ENCODE data around the gene SERGEF. TPM values are rescaled to one million over a fixed set of nuclear protein-coding genes. Genes with fewer than 3 reads are reported as not detected.

The SERGEF gene
- total RNA-seq, 1 donor from 2014 or later = 24.0 TPM

GRCh38 chr11:17894929-17895658 lies 117.8 kb downstream of the SERGEF start:
- TF ChIP-seq, protein P1, sequence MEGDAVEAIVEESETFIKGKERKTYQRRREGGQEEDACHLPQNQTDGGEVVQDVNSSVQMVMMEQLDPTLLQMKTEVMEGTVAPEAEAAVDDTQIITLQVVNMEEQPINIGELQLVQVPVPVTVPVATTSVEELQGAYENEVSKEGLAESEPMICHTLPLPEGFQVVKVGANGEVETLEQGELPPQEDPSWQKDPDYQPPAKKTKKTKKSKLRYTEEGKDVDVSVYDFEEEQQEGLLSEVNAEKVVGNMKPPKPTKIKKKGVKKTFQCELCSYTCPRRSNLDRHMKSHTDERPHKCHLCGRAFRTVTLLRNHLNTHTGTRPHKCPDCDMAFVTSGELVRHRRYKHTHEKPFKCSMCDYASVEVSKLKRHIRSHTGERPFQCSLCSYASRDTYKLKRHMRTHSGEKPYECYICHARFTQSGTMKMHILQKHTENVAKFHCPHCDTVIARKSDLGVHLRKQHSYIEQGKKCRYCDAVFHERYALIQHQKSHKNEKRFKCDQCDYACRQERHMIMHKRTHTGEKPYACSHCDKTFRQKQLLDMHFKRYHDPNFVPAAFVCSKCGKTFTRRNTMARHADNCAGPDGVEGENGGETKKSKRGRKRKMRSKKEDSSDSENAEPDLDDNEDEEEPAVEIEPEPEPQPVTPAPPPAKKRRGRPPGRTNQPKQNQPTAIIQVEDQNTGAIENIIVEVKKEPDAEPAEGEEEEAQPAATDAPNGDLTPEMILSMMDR (IDR thresholded peaks at IDR 0.05) = no peak
- no peak for DNase-seq (ENCODE audit: extremely low spot score, unreplicated experiment)
- H3K27ac Mint-ChIP-seq (ENCODE audit: unreplicated experiment) = no peak overlapping the region
- no peaks in the 10 kb centered on the region for H3K36me3 Mint-ChIP-seq (ENCODE audit: unreplicated experiment)
- H3K27me3 Mint-ChIP-seq (ENCODE audit: unreplicated experiment) = no peaks in the 10 kb centered on the region
- H3K4me3 Mint-ChIP-seq (ENCODE audit: unreplicated experiment) = no peak overlapping the region
- peaks cover 2% of the 10 kb centered on the region for H3K4me1 Mint-ChIP-seq (ENCODE audit: unreplicated experiment)
- no peaks in the 10 kb centered on the region for H3K9me3 Mint-ChIP-seq (ENCODE audit: unreplicated experiment)

DNA sequence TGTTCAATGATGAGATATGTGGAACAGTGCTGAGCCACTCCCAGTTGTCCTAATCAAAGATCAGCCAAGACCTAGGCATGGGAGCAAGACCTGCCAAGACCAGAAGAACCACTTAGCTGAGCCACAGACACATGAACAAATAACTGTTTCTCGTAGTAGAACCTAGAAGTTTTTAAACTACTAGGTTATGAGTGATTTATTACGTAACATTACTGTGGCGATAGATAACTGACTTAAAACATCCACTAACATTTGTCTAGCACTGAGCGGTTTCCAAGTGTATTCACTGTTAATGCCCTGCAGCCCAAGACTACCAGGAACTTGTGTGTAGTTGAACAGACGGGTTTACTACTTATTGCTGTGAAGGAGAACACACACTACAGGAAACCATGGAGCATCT lies 120.4 kb downstream of the SERGEF start:
- Mint-ChIP-seq H3K27me3 (ENCODE audit: unreplicated experiment) (no peaks in the 10 kb centered on the region), H3K36me3 (ENCODE audit: unreplicated experiment) (no peaks in the 10 kb centered on the region), H3K27ac (ENCODE audit: unreplicated experiment) (no peak overlapping the region), H3K9me3 (ENCODE audit: unreplicated experiment) (no peaks in the 10 kb centered on the region), H3K4me3 (ENCODE audit: unreplicated experiment) (no peak overlapping the region), H3K4me1 (ENCODE audit: unreplicated experiment) (peaks cover 3% of the 10 kb centered on the region)
- DNase-seq (ENCODE audit: extremely low spot score, unreplicated experiment) = no peak
- TF ChIP-seq, protein P1 (IDR thresholded peaks at IDR 0.05) = no peak

DNA sequence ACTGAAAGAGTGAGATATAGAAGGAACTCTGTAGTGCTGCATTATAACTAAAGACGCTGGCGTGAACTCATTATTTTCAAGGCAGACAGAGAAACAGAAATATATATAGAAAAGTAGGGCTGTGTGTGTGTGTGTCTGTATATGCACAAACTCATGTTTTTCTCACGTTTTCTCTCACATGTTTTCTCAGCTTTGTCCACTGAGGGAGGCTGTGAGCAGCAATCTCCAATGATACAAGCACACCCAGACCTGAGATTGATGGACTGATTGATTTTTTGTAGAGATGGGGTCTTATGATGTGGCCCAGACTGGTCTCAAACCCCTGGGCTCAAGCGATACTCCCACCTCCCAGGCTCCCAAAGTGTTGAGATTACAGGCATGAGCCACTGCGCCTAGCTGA lies 122.5 kb downstream of the SERGEF start:
- Mint-ChIP-seq H3K9me3 (ENCODE audit: unreplicated experiment) (no peaks in the 10 kb centered on the region), H3K27ac (ENCODE audit: unreplicated experiment) (no peak overlapping the region), H3K36me3 (ENCODE audit: unreplicated experiment) (no peaks in the 10 kb centered on the region), H3K4me3 (ENCODE audit: unreplicated experiment) (no peak overlapping the region), H3K4me1 (ENCODE audit: unreplicated experiment) (peaks cover 3% of the 10 kb centered on the region), H3K27me3 (ENCODE audit: unreplicated experiment) (no peaks in the 10 kb centered on the region)
- no peak for DNase-seq (ENCODE audit: extremely low spot score, unreplicated experiment)
- TF ChIP-seq, protein P1 (IDR thresholded peaks at IDR 0.05) = peak; percentile 13

DNA sequence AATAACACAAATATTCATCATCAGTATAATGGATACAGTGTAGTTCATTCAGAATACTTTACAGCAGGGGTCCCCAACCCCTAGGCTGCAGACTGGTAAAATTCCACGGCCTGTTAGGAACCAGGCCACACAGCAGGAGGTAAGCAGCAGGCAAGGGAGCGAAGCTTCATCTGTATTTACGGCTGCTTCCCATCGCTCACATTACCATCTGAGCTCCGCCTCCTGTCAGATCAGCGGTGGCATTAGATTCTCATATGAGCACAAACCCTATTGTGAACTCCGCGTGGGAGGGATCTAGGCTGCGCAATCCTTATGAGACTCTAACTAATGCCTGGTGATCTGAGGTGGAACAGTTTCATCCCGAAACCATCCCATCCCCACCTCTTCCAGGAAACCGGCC lies 125.1 kb downstream of the SERGEF start:
- H3K4me1 Mint-ChIP-seq (ENCODE audit: unreplicated experiment) = peaks cover 3% of the 10 kb centered on the region
- no peaks in the 10 kb centered on the region for H3K36me3 Mint-ChIP-seq (ENCODE audit: unreplicated experiment)
- H3K27ac Mint-ChIP-seq (ENCODE audit: unreplicated experiment) = no peak overlapping the region
- TF ChIP-seq, protein P1 (IDR thresholded peaks at IDR 0.05) = no peak
- no peak for DNase-seq (ENCODE audit: extremely low spot score, unreplicated experiment)
- H3K27me3 Mint-ChIP-seq (ENCODE audit: unreplicated experiment) = no peaks in the 10 kb centered on the region
- no peak overlapping the region for H3K4me3 Mint-ChIP-seq (ENCODE audit: unreplicated experiment)
- H3K9me3 Mint-ChIP-seq (ENCODE audit: unreplicated experiment) = no peaks in the 10 kb centered on the region

DNA sequence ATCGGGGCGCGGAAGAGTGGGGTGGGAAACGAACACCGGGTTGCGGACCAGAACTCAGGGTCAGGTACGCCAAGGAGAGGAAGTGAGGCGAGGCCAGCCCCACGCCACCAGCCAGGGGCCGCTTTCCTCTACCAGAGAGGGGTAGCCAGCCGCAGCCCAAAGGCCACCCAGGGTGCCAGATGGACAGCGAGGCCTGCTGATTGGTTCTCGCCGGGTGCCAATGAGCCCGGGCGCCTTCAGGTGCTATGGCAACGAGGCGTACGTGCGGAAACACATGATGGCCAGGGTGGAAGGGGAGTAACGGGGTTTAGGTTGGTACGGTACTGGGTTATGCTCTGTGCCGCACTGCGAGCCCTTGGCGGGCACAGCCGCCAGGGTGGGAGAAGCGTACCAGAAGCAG lies 128.9 kb downstream of the SERGEF start:
- no peaks in the 10 kb centered on the region for H3K9me3 Mint-ChIP-seq (ENCODE audit: unreplicated experiment)
- TF ChIP-seq, protein P1 (IDR thresholded peaks at IDR 0.05) = no peak
- DNase-seq (ENCODE audit: extremely low spot score, unreplicated experiment) = no peak
- H3K27me3 Mint-ChIP-seq (ENCODE audit: unreplicated experiment) = no peaks in the 10 kb centered on the region
- no peak overlapping the region for H3K27ac Mint-ChIP-seq (ENCODE audit: unreplicated experiment)
- no peaks in the 10 kb centered on the region for H3K36me3 Mint-ChIP-seq (ENCODE audit: unreplicated experiment)
- H3K4me3 Mint-ChIP-seq (ENCODE audit: unreplicated experiment) = no peak overlapping the region
- peaks cover 3% of the 10 kb centered on the region for H3K4me1 Mint-ChIP-seq (ENCODE audit: unreplicated experiment)

Data from osteocyte (in vitro differentiated cells).